ENCODE data around the gene CRAMP1. TPM values are rescaled to one million over a fixed set of nuclear protein-coding genes. Genes with fewer than 3 reads are reported as not detected.
A peak's percentile ranks its signal among the peaks of the same experiment; 100 is the strongest.

Gene CRAMP1
- total and polyA plus RNA-seq, 3 donors from 2014 or later: 54.1 to 65.1 (median 54.8) TPM

GRCh38 chr16:1654505-1655268 is 42.5 kb downstream of the CRAMP1 start:
- TF ChIP-seq CTCF (IDR thresholded peaks at IDR 0.05): no peak
- no peak for TF ChIP-seq POLR2A (IDR thresholded peaks at IDR 0.05)
- no peaks in the 10 kb centered on the region for H3K36me3 ChIP-seq (ENCODE audit: low read depth, missing control alignments)
- DNase-seq: peak; percentile 68
- intact Hi-C loops (cut with DNase I; ENCODE audit: low total_unique reads): no loop called here
- no peaks in the 10 kb centered on the region for H3K9me3 ChIP-seq
- H3K4me3 ChIP-seq: no peak overlapping the region
- H3K4me1 ChIP-seq: peaks cover 4% of the 10 kb centered on the region
- WGBS, 2 donors: 80 to 81% methylated on average over 32 of the region's 32 CpGs
- H3K27ac ChIP-seq: no peak overlapping the region
- H3K27me3 ChIP-seq: no peaks in the 10 kb centered on the region

GRCh38 chr16:1655269-1655807 is 43.2 kb downstream of the CRAMP1 start:
- WGBS, 2 donors: 89 to 93% methylated on average over 6 to 16 of the region's 16 CpGs
- intact Hi-C loops (cut with DNase I; ENCODE audit: low total_unique reads): no loop called here

GRCh38 chr16:1655909-1656807 is 44.0 kb downstream of the CRAMP1 start:
- Histone ChIP-seq H3K4me1 (peaks cover 4% of the 10 kb centered on the region), H3K27me3 (no peaks in the 10 kb centered on the region), H3K36me3 (ENCODE audit: low read depth, missing control alignments) (no peaks in the 10 kb centered on the region), H3K27ac (no peak overlapping the region), H3K9me3 (no peaks in the 10 kb centered on the region), H3K4me3 (no peak overlapping the region)
- TF ChIP-seq POLR2A (IDR thresholded peaks at IDR 0.05): no peak
- intact Hi-C loops (cut with DNase I; ENCODE audit: low total_unique reads): no loop called here
- WGBS, 2 donors: 91 to 93% methylated on average over 17 to 41 of the region's 52 CpGs
- no peak for DNase-seq

More at GRCh38 chr16:1655269-1655807, 43.2 kb downstream of the CRAMP1 start:
- DNase-seq: no peak
- no peaks in the 10 kb centered on the region for H3K36me3 ChIP-seq (ENCODE audit: low read depth, missing control alignments)
- no peaks in the 10 kb centered on the region for H3K9me3 ChIP-seq
- H3K27ac ChIP-seq: no peak overlapping the region
- H3K4me3 ChIP-seq: no peak overlapping the region
- no peaks in the 10 kb centered on the region for H3K27me3 ChIP-seq
- H3K4me1 ChIP-seq: peaks cover 4% of the 10 kb centered on the region
- TF ChIP-seq CTCF (IDR thresholded peaks at IDR 0.05): no peak
- TF ChIP-seq POLR2A (IDR thresholded peaks at IDR 0.05): no peak

- H3K9me3 ChIP-seq: no peaks in the 10 kb centered on the region
Observed at GRCh38 chr16:1656808-1657617, 44.9 kb downstream of the CRAMP1 start.

More at GRCh38 chr16:1656808-1657617, 44.9 kb downstream of the CRAMP1 start:
- 73 to 79% methylated on average over 4 to 24 of the region's 24 CpGs for WGBS, 2 donors
- DNase-seq: peak; percentile 62
- H3K36me3 ChIP-seq (ENCODE audit: low read depth, missing control alignments): no peaks in the 10 kb centered on the region
- H3K27ac ChIP-seq: no peak overlapping the region
- H3K4me3 ChIP-seq: no peak overlapping the region
- intact Hi-C loops (cut with DNase I; ENCODE audit: low total_unique reads): no loop called here
- H3K4me1 ChIP-seq: peaks cover 4% of the 10 kb centered on the region
- TF ChIP-seq POLR2A (IDR thresholded peaks at IDR 0.05) (no peak), CTCF (IDR thresholded peaks at IDR 0.05) (no peak)
- no peaks in the 10 kb centered on the region for H3K27me3 ChIP-seq
